HL-60 (cell line): ENCODE results near the gene CFTR.

Experiments used
- CTCF ChIP-seq: IDR thresholded peaks from one replicate; pipeline ENCODE4 v1.5.1; 2011; ENCODE audit warnings: low read length, control low read depth, inconsistent platforms; ENCODE audit not compliant: insufficient read depth
- POLR2AphosphoS5 ChIP-seq: IDR thresholded peaks from 2 replicates; pipeline ENCODE4 v1.6.1; 2012; ENCODE audit warnings: low read depth

- TF ChIP-seq CTCF (no peak), POLR2AphosphoS5 (no peak)
Measured at GRCh38 chr7:117552660-117553059, 72.8 kb downstream of the CFTR start.
